GM18519 (cell line): Measurements from ENCODE around the gene ENGASE.

Experiments
- ATAC-seq: cut with Tn5 transposase; IDR thresholded peaks from one replicate; pipeline ENCODE4 v1.9.1; 2021; ENCODE audit warnings: mild to moderate bottlenecking, moderate library complexity; ENCODE audit not compliant: unreplicated experiment, low FRiP score

The ENGASE gene

DNA sequence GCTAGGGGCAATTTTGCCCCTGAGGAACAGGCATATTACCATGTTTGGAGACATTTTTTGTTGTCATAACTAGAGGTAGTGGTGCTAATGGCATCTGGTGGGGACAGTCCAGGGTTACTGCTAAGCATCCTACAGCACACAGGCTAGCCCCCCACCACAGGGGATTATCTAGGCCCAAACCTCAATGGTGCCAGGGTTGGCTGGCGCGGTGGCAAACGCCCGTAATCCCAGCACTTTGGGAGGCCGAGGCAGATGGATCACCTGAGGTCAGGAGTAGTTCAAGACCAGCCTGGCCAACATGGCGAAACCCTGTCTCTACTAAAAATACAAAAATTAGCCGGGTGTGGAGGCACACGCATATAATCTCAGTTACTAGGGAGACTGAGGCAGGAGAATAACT, 35.5 kb upstream of the ENGASE start:
- ATAC-seq, result no peak

GRCh38 chr17:79039886-79040285, 34.7 kb upstream of the ENGASE start:
- ATAC-seq, result no peak

DNA sequence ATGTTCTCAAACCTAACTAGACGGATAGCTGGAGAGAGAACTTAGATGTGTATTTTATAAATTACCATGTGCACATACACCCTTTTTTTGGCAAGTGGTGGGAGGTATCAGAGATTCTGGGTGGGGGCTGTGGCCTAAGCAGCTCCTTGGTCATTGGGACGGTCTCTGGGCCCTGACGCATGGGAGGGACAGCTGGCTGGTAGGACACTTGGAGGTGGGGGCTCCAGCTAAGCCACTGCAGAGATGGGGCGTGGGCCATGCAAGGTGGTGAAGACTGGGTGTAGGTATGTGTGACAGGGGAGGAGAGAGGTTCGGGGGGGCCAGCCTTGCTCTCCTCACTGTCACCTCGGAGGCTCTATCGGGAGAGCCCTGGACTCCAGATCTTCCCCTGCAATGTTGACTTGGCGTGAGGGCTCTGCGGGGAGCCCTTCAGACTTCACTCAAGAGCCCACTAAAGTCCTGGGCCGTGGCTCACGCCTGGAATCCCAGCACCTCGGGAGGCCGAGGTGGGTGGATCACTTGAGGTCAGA, 33.5 kb upstream of the ENGASE start:
- ATAC-seq, result no peak

- no peak for ATAC-seq
These were observed 32.8 kb upstream of the ENGASE start for GRCh38 chr17:79041723-79042420.

GRCh38 chr17:79042421-79043190, 32.0 kb upstream of the ENGASE start:
- no peak for ATAC-seq

DNA sequence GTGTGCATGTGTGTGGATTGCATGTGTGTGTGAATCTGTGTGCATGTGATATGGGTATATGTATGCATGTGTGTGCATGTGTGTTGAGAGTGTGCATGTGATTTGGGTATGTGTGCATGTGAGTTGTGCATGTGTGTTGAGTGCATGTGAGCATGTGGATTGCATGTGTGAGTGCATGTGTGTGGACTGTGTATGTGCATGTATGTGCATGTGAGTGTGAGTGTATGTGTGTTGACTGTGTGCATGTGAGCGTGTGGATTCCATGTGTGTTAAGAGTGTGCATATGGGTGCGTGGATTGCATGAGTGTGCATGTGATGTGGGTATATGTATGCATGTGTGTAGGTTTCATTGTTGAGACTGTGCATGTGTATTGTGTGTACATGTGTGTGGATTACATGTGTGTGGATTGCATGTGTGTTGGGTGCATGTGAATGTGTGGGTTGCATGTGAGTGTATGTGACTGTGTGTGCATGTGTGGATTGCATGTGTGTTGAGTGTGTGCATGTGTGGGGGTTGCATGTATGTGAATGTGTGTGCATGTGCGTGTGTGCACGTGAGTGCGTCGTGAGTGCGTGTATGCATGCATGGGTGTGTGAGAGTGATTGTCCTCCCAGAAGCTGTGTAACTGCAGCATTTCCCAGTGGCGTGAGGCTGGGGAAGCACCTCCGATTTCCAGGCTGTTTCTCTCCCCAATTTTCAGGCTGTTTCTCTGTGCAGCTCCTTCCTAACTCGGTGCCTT, 31.3 kb upstream of the ENGASE start:
- no peak for ATAC-seq

DNA sequence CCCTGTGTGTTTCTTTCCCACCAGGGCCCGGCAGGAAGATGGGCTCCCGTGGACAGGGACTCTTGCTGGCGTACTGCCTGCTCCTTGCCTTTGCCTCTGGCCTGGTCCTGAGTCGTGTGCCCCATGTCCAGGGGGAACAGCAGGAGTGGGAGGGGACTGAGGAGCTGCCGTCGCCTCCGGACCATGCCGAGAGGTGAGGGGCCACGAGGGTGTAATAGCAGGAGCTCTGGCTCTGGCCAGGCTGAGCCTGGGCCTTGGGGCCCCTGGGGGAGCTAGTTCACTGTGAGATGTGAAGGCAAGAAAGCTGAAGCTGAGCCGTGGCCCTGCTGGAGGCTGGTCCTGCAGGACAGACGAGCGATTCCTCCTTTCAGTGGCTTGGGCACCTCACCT, 30.7 kb upstream of the ENGASE start:
- no peak for ATAC-seq

DNA sequence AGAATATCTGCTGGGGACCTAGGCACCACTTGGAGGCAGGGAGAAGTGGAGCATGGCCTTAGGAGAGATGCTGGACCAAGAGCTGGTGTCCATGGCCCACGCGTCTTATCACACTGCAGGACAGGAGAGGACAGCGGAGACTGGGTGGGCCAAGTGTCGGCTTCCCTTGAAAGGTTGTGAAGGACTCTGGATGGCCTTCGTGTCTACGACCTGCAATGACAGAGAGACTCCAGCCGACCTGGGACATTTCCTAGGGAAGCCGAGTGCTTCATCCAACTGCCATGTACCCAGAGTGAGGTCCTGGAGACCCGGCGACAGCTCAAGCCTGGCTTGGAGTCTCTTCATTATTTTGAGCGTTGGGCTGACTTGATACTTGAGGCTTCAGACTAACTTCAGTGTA, 30.2 kb upstream of the ENGASE start:
- no peak for ATAC-seq

- ATAC-seq, result no peak
These were observed 29.5 kb upstream of the ENGASE start for GRCh38 chr17:79045001-79045729.

DNA sequence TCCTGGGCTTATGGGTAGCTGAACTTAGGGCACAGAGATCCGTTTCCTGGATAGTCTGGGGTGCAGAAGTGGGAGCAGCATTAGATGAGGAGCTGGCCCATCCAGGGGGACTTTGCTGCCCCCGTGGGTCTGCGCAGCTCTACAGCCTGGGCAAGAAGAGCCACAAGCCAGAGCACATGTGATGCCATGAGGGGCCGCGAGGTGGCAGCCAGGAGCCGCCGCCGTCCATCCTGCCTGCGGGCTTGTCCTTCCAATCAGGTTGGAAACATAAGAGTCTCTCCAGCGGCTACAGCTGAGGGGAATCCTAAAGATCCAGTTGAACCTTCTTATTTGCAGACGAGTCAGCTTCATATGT, 28.8 kb upstream of the ENGASE start:
- no peak for ATAC-seq

DNA sequence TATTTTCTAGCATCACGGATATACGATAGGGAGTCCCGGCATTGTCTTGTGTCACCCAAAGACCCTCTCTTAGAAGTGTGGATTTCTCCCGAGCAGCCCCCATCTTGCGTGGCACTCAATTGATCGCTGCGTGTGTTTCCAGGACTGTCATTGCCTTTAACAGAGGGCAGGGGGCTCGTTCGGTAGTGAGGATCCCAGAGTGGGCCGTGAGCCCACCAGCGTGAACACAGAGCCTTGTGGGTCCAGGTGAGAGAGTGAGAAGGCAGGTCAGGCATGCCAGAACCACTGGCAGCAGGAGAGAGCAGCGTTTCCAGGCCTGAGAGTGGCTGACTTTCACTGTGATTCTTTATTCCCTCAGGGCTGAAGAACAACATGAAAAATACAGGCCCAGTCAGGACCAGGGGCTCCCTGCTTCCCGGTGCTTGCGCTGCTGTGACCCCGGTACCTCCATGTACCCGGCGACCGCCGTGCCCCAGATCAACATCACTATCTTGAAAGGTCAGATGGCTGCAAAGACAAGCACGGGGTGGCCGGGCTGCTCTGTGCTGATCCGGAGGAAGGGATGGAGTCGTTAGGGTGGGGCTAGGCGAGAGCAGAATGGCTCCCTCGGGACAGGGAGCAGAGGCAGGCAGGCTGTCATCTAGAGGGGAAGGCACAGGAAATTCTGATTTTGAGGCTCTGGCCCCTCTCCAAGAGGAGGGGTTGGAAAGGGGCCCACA, 28.3 kb upstream of the ENGASE start:
- no peak for ATAC-seq

- ATAC-seq, result no peak
These were observed 27.7 kb upstream of the ENGASE start for GRCh38 chr17:79046916-79047280.

- no peak for ATAC-seq
These were observed 27.2 kb upstream of the ENGASE start for GRCh38 chr17:79047291-79047920.

DNA sequence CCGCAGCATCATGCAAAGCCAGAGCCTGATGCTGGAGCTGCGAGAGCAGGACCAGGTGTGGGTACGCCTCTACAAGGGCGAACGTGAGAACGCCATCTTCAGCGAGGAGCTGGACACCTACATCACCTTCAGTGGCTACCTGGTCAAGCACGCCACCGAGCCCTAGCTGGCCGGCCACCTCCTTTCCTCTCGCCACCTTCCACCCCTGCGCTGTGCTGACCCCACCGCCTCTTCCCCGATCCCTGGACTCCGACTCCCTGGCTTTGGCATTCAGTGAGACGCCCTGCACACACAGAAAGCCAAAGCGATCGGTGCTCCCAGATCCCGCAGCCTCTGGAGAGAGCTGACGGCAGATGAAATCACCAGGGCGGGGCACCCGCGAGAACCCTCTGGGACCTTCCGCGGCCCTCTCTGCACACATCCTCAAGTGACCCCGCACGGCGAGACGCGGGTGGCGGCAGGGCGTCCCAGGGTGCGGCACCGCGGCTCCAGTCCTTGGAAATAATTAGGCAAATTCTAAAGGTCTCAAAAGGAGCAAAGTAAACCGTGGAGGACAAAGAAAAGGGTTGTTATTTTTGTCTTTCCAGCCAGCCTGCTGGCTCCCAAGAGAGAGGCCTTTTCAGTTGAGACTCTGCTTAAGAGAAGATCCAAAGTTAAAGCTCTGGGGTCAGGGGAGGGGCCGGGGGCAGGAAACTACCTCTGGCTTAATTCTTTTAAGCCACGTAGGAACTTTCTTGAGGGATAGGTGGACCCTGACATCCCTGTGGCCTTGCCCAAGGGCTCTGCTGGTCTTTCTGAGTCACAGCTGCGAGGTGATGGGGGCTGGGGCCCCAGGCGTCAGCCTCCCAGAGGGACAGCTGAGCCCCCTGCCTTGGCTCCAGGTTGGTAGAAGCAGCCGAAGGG, 26.4 kb upstream of the ENGASE start:
- ATAC-seq, result no peak

GRCh38 chr17:79048826-79049755, 25.5 kb upstream of the ENGASE start:
- ATAC-seq, result no peak

DNA sequence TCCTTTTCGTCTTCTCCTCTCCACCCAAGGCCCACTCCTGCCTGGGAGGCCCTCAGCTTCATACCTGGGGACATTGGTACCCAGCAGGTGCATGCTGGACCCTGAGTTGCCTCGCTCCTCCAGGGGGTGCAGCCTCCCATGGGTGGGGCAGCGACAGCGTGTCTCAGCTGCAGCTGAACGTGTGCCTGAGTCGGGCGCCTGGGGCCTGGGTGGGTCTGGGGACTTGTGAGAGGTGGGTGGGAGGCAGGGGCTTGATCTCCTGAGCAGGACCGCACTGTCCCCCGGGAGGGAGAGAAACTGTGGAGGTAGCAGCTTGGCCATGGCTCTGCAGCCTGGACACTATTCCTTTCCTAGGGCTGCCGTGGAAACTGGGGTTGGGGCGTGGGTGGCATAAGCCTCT, 24.8 kb upstream of the ENGASE start:
- ATAC-seq, result no peak

- ATAC-seq, result no peak
These were observed 24.1 kb upstream of the ENGASE start for GRCh38 chr17:79050551-79050950.

- ATAC-seq, result no peak
These were observed 23.3 kb upstream of the ENGASE start for GRCh38 chr17:79051306-79051705.
